NCI-H2029 treated with DMSO at 0.1 percent for 48 hours (cell line): ENCODE results near the gene SHROOM1.
"Not testable (repeated sequence)": the region's sequence is repeated elsewhere in the genome, so short reads cannot be mapped to it uniquely, and the experiment has no call there.

Experiments
- DNase-seq: peaks from one replicate; lab custom pipeline; 2025; lab: John Stamatoyannopoulos, UW

Gene SHROOM1

DNA sequence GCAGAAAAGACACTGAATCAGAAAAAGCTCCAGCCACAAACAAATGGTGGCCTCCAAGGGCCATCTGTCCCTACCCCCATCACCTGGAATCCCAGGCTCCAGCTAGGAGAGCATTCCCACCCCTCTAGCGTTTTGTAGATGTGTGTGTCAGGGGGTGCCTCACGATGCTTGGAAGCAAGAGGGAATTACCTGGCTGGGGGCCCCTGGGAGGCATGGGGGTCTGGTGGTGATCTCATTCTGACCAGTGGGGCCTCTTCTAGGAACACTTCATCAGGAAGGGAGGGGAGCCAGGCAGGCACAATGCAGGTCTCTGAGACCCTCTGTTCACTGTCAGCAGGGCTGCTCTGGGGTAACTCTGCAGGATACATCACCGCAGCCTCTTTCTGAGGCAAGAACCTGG, 6.0 kb downstream of the SHROOM1 start:
- no peak for DNase-seq

DNA sequence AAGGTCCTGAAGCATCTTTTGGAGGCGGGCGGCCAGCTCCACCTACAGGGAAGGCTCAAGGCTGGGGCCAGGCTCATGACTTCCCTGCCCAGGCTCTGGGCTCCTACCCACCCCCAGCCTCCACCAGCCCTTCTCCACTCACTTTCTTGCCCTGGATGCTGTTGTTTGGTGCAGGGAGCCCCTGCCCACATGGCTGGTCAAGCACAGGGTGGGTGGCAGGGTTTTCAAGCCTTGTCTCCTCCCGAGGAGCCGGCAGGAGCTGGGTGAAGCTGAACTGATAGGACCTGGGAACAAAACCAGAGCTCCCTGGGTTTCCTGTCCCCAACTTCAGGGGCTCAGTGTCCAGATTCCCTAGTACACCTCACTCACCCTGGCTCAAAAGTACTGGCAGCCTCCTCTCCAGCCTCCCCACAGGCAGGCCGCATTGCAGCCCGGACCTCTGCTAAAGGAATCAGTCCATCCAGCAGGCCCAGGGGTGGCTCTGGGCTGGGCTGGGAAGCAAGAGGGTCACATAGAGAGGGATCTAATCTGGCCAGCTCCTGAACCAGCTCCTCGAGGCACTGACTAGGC, 6.9 kb downstream of the SHROOM1 start:
- no peak for DNase-seq

DNA sequence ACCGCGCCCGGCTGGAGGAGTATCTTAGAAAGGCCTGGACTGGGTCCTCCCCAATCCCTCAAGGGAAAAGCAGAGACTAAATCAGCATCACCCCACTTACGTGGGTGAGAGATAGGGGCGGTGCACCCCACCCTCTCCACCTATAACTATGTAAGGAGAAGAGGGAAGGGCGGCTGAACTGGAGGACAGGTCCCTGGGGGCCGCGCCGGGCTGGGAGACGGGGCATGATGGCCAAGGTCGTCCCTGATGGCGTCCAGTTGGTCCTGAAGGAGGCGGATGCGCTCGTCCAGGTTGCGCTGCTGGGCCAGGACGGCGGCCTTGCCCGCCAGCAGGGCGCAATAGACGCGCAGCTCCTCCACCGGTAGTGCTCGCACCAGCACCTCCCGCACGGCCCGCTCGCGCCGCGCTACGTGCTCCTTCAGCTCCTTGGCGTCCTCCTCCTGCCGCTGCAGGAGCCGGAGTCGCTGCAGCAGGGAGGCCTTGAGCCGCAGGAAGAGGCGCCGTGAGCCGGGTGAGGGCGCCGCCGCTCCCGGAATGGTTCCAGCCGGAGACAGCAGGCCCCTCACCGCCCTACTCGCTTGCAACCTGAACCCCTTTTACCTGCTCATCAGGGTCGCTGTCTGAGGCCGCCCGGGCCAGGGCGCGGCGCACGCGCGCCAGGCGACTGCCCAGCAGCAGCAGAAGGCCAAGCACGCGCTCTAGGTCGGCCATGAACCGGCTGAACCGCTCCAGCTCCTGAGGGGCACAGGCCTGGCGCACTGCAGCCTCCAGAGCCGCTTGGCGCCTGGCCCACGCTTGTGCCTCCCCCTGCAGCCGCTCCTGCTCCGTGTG, 7.6 kb downstream of the SHROOM1 start:
- peak; percentile 49 for DNase-seq

DNA sequence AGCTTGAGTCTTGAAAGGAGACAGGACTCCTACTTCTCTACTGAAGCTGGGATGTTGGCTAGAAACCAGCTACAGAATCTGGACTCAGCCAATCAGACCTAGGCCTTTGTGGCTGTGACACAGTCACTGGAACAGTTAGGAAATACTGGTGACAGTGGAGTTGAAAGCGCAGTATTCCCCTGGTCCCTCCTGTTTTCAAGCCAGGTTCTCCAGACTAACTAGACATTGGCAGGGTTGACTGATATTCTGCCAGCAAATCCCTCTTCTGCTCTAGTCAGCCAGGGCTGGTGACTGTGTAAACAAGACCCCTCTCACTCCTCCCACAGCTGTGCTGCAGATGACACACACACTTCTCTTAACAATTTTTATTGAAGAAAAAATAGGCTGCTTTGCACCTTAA, 8.7 kb downstream of the SHROOM1 start:
- DNase-seq = peak; percentile 66

DNA sequence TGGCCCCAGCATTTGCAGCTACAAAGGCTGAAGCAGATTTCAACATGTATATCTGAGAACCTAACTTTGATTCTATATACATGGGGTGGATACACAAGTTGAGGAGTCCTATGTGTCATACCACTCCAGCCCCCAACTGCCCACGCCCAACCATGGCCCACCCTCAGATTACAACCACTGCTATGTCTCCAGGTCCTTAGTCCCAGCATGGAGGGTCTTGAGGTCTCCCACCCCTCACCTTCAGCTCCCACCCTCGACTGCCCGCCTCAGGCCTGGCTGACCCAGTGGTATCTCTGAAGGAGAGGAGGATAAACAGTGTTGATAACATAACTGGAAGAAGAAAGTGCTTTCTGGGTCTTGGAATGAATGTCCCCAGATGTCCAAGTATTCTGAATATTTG, 9.1 kb downstream of the SHROOM1 start:
- DNase-seq = no peak

DNA sequence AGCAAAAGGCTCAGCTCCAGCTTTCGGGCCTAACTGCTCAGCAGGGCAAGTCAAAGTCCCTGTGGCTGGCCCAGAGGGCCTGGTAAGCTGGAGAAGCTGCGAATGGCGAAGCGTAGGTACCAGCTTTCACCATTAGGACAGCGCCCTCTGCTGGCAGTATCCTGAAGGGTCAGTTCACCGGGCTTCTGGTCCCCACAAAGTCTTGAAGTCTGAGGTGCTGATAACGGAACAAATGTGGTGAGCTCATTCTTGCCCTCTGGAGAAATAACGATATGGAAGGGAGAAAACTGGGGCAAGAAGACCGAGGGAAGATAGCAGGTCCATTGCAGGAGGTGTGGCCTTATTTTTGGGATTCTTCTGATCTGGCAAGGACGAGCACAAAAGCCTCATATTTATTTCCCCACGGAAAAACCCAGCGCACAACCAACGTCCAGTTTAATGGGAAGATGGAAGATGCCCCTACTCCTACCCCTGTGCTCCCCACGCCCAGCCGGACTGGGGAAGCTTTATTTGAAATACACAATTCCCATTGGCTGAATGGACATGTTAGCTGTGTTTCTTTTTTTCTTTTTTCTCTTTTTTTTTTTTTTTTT, 10.2 kb downstream of the SHROOM1 start:
- peak; percentile 77 for DNase-seq

DNA sequence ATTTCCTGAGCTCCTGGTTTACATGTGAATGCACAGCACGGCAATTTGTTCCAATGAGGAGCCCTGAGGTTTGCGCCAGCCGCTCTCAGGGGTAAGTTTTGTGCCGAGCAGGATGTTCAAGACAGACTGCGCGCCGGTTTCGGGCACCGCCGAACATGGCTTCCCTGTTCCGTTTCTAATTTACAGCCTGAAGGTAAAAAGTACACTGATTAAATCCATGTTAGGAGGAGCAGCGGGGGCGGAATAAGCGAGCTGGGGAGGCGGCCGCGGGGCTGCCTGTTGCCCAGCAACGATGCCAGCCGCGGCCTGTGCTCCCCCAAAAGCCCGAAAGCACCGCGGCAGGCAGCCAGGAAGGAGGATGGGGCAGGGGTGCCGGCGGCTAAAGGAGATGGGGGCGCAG, 11.0 kb downstream of the SHROOM1 start:
- no peak for DNase-seq

DNA sequence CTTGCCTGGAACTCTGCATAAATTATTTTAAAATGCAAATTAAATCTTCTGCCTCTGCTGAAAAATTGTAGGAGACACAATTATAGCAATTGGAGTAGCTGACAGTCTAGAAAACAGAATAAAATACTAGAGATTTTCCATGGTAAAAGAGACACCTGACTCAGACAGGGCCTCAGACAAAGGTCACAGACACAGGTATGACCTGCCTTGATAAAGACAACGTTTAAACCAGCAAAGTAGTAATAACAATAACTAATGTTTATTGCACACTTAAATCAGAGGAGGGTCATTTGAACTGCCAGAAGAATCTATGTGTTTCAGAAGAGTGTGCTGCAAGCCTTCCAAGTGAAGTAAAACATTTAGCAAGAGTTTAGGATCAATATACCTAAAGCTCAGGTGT, 13.4 kb downstream of the SHROOM1 start:
- DNase-seq = no peak

DNA sequence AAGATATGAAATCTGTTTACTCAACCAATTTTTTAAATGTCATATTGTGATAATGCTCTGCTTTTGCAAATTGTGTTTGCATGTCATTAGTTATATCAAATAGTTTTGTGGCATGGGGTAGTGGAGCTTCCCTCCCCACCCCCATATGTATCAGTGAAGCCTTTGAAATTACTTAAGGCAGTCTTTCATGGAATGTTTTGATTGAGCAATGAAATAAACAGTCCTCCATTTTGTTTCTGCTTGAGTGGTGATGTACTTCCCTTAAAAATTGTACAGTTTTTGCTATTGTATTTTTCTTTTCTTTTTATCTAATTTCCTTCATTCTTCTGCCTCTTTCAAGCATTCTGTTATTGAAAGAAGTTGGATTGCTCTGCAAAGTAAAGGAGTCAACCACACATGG, 13.9 kb downstream of the SHROOM1 start:
- DNase-seq = no peak

DNA sequence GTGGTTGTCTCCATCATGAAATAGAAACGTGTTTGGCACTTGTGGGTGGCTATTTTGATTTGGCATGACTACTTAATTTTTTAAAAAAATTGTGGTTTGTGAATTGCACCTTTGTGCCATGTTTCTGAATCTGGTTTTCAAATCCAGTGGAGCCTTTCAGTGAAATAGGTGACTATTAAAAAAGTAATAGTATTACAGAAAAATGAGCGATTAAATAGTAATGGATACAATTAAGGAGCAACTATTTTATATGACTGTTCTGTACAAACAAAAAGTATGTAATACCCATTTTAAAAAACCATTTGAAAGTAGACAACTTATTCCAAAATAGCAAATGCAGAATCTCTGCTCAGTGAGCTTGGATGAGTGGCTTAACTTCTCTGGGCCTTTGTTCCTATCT, 14.4 kb downstream of the SHROOM1 start:
- no peak for DNase-seq

DNA sequence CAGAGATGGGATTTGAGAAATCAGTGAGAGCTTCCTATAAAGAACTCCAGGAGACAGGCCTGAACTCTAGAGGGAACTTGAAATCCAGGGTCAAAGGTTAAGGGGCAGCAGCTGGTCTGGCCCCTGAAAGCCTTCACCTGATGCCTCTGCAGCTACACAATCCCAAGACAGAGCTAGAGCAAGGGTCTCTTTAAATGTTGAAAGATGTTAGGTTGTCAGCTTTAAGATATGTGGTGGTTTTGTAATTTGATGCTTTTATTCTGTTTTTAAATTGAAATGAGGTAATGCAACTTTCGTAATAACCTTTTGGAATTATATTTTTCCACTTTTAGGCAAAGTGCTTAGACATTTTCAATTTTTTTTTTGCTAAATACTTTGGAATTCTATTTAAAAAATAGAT, 15.0 kb downstream of the SHROOM1 start:
- DNase-seq = no peak

DNA sequence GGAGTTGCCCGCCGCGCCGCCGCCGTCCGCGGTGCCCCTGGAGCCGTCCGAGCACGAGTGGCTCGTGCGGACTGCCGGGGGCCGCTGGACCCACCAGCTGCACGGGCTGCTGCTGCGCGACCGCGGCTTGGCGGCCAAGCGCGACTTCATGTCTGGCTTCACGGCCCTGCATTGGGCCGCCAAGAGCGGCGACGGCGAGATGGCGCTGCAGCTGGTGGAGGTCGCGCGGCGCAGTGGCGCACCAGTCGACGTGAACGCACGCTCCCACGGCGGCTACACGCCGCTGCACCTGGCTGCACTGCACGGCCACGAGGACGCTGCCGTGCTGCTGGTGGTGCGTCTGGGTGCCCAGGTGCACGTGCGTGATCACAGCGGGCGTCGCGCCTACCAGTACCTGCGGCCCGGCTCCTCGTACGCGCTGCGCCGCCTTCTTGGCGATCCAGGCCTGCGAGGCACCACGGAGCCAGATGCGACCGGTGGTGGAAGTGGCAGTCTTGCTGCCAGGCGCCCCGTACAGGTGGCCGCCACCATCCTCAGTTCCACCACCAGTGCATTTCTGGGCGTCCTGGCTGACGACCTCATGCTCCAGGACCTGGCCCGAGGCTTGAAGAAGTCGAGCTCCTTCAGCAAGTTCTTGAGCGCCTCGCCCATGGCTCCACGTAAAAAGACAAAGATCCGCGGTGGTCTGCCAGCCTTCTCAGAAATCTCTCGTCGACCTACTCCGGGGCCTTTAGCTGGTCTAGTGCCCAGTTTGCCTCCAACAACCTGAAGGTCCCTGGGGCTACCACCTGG, 15.7 kb downstream of the SHROOM1 start:
- DNase-seq = no peak

DNA sequence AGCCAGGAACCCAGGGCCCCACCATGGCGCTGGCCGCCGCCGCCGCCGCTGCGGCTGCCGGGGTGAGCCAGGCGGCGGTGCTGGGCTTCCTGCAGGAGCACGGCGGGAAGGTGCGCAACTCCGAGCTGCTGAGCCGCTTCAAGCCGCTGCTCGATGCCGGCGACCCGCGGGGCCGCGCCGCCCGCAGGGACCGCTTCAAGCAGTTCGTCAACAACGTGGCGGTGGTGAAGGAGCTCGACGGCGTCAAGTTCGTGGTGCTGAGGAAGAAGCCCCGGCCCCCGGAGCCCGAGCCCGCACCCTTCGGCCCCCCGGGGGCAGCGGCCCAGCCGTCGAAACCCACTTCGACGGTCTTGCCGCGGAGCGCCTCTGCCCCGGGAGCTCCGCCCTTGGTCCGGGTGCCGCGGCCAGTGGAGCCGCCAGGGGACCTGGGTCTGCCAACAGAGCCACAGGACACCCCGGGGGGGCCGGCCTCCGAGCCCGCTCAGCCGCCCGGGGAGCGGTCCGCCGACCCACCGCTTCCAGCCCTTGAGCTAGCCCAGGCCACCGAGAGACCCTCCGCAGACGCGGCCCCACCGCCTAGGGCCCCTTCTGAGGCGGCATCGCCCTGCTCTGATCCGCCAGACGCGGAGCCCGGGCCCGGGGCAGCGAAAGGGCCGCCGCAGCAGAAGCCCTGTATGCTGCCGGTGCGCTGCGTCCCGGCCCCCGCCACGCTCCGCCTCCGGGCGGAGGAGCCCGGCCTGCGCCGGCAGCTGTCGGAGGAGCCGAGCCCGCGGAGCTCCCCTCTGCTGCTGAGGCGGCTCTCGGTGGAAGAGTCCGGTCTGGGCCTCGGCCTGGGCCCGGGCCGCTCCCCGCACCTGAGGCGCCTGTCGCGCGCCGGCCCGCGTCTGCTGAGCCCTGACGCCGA, 16.6 kb downstream of the SHROOM1 start:
- DNase-seq = no peak

DNA sequence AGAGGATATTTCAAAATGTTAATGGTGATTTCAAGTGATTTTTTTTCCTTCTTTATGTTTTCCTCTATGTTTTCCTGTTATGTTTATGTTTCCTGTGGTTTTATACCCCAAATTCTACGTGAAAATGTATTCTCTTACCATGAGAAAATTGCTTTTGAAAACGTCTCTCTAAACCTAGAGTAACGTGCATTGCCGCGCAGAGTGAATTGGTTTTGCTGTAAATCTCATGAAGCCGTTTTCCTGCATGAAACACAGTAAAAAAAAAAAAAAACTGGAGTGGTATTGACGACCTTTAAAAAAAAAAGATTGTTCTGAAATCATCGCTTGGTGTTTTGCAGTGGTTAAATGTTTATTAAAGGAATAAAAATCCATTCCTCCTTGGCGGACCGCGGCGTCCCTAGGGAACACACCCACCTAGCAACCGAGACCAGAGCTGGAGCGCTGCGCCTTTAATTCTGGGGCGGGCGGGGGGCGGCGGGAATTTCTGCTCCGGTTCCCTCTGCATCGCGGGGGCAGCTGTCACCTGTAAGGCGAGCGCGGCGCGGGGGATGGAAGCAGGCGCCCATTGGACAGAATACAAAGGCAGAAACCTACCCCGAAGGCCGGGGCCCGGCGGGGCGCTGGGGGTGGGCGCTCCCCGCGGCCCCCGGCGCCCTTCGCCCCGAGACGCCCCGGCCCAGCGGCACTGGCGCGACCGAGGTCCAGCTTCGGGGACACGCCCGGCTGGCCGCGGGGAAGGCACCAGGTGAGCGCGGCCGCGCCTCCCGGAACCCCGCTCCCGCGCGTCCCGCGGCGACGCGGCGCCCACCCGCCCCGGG, 17.5 kb downstream of the SHROOM1 start, which contains the start of gene SOWAHA:
Gene SOWAHA (plus strand): TSS at position 522 of the 818 bp plus-strand sequence. CDS start 320 bp downstream, outside the sequence.
- DNase-seq = no peak

DNA sequence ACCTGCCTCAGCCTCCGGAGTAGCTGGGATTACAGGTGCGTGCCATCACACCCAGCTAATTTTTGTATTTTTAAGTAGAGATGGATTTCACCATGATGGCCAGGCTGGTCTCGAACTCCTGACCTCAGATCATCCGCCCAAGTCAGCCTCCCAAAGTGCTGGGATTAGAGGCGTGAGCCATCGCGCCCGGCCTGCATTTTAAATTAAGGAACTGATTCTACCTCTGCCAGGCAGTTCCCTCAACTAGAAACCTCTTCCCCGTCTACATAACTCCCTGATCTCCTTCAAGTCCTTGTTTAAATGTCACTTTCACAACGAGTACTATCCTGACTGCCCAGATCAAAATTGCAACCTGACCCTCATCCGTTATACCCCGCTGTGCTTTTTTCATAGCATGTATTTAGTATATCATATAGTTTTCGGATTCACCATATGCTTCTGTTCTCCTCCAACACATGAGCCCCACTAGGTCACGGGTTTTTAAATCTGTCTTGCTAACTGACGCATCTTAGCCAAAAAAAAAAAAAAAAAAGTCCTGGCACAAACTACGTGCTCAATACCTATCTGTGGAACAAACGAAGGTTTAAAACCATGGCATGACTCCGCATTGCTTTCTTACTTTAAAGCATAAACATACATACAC, 18.2 kb downstream of the SHROOM1 start:
- DNase-seq = no peak

DNA sequence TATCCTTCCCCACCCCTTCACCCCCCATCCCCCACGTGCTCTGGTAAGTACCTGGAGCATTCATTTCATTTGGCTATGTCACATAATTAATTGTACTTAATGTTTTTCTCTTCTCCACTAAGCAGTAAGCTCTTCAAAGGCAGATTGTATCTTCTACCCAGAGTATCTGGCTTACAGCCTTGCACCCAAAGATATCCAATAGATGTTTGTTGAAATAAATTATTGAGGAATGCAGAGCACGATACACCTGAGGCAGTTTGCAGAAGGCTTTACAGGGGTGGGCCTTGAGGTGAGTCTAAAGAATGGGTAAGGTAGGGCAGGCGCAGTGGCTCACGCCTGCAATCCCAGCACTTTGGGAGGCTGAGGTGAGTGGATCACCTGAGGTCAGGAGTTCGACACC, 19.8 kb downstream of the SHROOM1 start:
- DNase-seq = no peak

DNA sequence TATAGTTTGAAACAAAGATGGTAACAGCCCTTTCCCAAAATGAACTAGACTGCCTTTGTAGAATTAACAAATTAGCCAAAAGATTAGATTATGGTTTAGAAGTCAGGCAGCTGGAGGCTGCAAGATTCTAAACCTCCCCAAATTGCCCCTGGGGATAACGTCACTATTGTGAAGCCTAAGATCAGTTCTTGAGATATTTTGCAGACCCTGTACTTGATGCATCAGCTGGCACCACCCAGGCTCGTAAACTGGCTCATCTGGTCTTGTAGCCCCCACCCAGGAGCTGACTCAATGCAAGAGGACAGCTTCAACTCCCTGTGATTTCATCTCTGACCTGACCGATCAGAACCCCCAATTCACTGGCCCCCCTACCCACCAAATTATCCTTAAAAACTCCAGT, 21.6 kb downstream of the SHROOM1 start:
- DNase-seq = no peak

DNA sequence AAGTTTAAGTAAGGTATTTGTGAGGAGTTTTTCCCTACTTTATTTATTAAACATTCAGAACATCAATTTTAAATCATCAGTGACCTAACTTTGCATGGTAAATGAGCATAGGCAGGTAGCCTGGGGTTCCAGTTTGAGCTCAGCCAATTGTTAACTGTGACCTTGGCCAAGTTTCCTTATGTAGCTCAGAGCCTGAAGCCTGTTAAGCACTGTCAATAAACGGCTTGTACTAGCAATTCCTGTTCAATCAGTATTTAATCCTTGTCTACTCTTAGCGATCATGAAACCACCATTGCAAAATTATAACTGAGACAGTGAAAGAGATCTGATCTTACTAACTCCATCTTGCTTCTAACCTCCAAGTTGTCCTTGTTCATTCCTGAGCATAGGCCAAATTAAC, 22.0 kb downstream of the SHROOM1 start:
- no peak for DNase-seq

DNA sequence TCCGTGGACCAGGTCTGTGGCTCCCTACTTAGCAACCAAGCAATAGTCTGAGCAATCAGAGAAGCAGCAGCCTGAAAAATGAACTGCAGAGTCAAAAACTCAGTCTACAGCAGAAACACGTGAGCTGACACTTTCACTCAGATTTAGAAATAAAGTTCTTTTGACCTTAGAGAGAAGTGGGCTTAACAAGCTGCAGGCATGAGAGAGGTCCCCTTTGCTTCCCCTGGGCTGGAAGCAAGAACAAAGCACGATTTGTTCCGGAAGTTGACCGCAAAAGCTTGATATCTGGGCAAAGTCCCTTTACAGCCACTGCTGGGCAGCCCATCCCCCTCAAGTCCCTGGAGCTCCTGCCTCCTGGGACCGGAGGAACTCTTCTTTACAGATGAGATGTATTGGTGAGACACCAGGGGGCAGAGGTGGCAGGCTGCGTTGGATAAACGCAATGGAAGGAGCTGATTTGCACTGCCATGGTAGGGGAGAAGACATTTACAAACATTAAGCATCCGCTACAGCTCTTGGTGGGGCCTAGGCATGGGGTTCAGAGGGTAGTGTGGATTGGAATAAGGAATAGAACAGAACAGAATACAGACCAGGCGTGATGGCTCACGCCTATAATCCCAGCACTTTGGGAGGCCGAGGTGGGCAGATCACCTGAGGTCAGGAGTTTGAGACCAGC, 23.1 kb downstream of the SHROOM1 start:
- no peak for DNase-seq

DNA sequence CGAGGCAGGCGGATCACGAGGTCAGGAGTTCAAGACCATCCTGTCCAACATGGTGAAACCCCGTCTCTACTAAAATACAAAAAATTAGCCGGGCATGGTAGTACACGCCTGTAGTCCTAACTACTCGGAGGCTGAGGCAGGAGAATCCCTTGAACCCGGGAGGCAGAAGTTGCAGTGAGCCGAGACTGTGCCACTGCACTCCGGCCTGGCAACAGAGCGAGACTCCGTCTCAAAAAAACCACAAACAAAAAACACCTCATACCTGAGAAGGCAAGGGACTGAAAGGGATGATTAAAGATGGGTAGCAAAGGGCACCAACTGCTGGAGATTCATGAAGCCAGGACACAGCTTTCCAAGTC, 23.7 kb downstream of the SHROOM1 start:
- DNase-seq = not testable (repeated sequence)
